AG10803 (cell line): ENCODE results near the gene POM121L2.
A peak's percentile ranks its signal among the peaks of the same experiment; 100 is the strongest.
"Not testable (repeated sequence)": the region's sequence is repeated elsewhere in the genome, so short reads cannot be mapped to it uniquely, and the experiment has no call there.

Experiments used
- DNase-seq: peaks from one replicate; pipeline ENCODE4 v3.0.0; 2010; ENCODE audit warnings: low read depth
- H3K4me3 ChIP-seq: 2 replicates; pipeline ENCODE4 v1.5.1; 2011; ENCODE audit warnings: mild to moderate bottlenecking, low read length, control low read depth
- CTCF ChIP-seq: conservative IDR thresholded peaks from 2 replicates; pipeline ENCODE4 v1.5.1; 2011; ENCODE audit warnings: mild to moderate bottlenecking, low read length, control low read depth, inconsistent platforms

POM121L2 gene

GRCh38 chr6:27279513-27280063 is 32.5 kb downstream of the POM121L2 start:
- DNase-seq: no peak
- no peak for TF ChIP-seq CTCF
- peak overlapping the region; percentile 50 for H3K4me3 ChIP-seq

- no peak overlapping the region for H3K4me3 ChIP-seq
- no peak for DNase-seq
- TF ChIP-seq CTCF: no peak
Observed at GRCh38 chr6:27275025-27275956, 36.8 kb downstream of the POM121L2 start.

- DNase-seq: no peak
- no peak for TF ChIP-seq CTCF
- no peak overlapping the region for H3K4me3 ChIP-seq
Observed at GRCh38 chr6:27273783-27274182, 38.3 kb downstream of the POM121L2 start.

GRCh38 chr6:27268803-27269202 is 43.3 kb downstream of the POM121L2 start:
- no peak for TF ChIP-seq CTCF
- DNase-seq: no peak
- H3K4me3 ChIP-seq: no peak overlapping the region

- H3K4me3 ChIP-seq: no peak overlapping the region
- DNase-seq: no peak
- no peak for TF ChIP-seq CTCF
Observed at GRCh38 chr6:27267857-27268434, 44.1 kb downstream of the POM121L2 start.

GRCh38 chr6:27267003-27267402 is 45.1 kb downstream of the POM121L2 start:
- H3K4me3 ChIP-seq, DNase-seq: not testable (repeated sequence)

GRCh38 chr6:27263886-27264285 is 48.2 kb downstream of the POM121L2 start:
- no peak for TF ChIP-seq CTCF
- no peak overlapping the region for H3K4me3 ChIP-seq
- no peak for DNase-seq
